HG03460 (cell line): ENCODE measurements around the gene KIF6.

ENCODE experiments used
- ATAC-seq: cut with Tn5 transposase; IDR thresholded peaks from one replicate; pipeline ENCODE4 v1.9.1; 2021; ENCODE audit not compliant: unreplicated experiment

The KIF6 gene

GRCh38 chr6:39361657-39362486 lies 363.3 kb downstream of the KIF6 start:
- ATAC-seq: peak; percentile 61

- no peak for ATAC-seq
Observed at GRCh38 chr6:39360378-39360777, 364.8 kb downstream of the KIF6 start.

GRCh38 chr6:39357998-39358686 lies 367.1 kb downstream of the KIF6 start:
- ATAC-seq: no peak

- ATAC-seq: no peak
Observed at GRCh38 chr6:39353698-39354315, 371.4 kb downstream of the KIF6 start.

GRCh38 chr6:39350723-39351505 lies 374.3 kb downstream of the KIF6 start:
- no peak for ATAC-seq

- no peak for ATAC-seq
Observed at GRCh38 chr6:39348740-39349139, 376.5 kb downstream of the KIF6 start.

GRCh38 chr6:39347906-39348585 lies 377.2 kb downstream of the KIF6 start:
- ATAC-seq: peak; percentile 50

GRCh38 chr6:39347206-39347605 lies 378.0 kb downstream of the KIF6 start:
- ATAC-seq: no peak

- no peak for ATAC-seq
Observed at GRCh38 chr6:39344821-39345280, 380.4 kb downstream of the KIF6 start.

GRCh38 chr6:39343396-39343870 lies 381.8 kb downstream of the KIF6 start:
- ATAC-seq: peak; percentile 15

GRCh38 chr6:39342692-39343395 lies 382.4 kb downstream of the KIF6 start:
- peak; percentile 55 for ATAC-seq

- ATAC-seq: no peak
Observed at GRCh38 chr6:39341937-39342336, 383.3 kb downstream of the KIF6 start.

- no peak for ATAC-seq
Observed at GRCh38 chr6:39341352-39341751, 383.9 kb downstream of the KIF6 start.

GRCh38 chr6:39339868-39340550 lies 385.2 kb downstream of the KIF6 start:
- ATAC-seq: no peak

- ATAC-seq: no peak
Observed at GRCh38 chr6:39339096-39339867, 385.9 kb downstream of the KIF6 start.

GRCh38 chr6:39338397-39338796 lies 386.8 kb downstream of the KIF6 start:
- ATAC-seq: no peak

- ATAC-seq: peak; percentile 69
Observed at GRCh38 chr6:39335780-39336545, 389.2 kb downstream of the KIF6 start.
